Measurements from ENCODE around the gene ALDH7A1.
"Not testable (repeated sequence)": the region's sequence is repeated elsewhere in the genome, so short reads cannot be mapped to it uniquely, and the experiment has no call there.

The ALDH7A1 gene

GRCh38 chr5:126561908-126562307 is 33.1 kb downstream of the ALDH7A1 start:
- no peak overlapping the region for H3K9ac ChIP-seq (ENCODE audit: insufficient read length)
- no peak for TF ChIP-seq EZH2 (IDR thresholded peaks at IDR 0.05)
- TF ChIP-seq FOXP2 (optimal IDR thresholded peaks at IDR 0.05; ENCODE audit: control extremely low read depth, extremely low read length, insufficient read depth), result no peak
- no peak for TF ChIP-seq POLR2AphosphoS5 (IDR thresholded peaks at IDR 0.05; ENCODE audit: borderline replicate concordance, low read depth, low read length)
- DNase-seq (ENCODE audit: low read depth, low spot score), result no peak
- H3K4me3 ChIP-seq, result no peak overlapping the region
- no peak overlapping the region for H3K27ac ChIP-seq
- peaks cover 49% of the 10 kb centered on the region for H3K36me3 ChIP-seq (ENCODE audit: insufficient read depth, low read length)
- H3K9me3 ChIP-seq (ENCODE audit: low read depth, low read length), result no peaks in the 10 kb centered on the region

- not testable (repeated sequence) for H3K9me3 ChIP-seq (ENCODE audit: low read depth, low read length); H3K27ac ChIP-seq; H3K4me3 ChIP-seq; H3K9ac ChIP-seq (ENCODE audit: insufficient read length); DNase-seq (ENCODE audit: low read depth, low spot score)
- peaks cover 67% of the 10 kb centered on the region for H3K36me3 ChIP-seq (ENCODE audit: insufficient read depth, low read length)
Observed at GRCh38 chr5:126555101-126555500, 39.9 kb downstream of the ALDH7A1 start.

GRCh38 chr5:126552614-126553013 is 42.4 kb downstream of the ALDH7A1 start:
- no peak overlapping the region for H3K9ac ChIP-seq (ENCODE audit: insufficient read length)
- DNase-seq (ENCODE audit: low read depth, low spot score), result no peak
- TF ChIP-seq EZH2 (IDR thresholded peaks at IDR 0.05), result no peak
- TF ChIP-seq FOXP2 (optimal IDR thresholded peaks at IDR 0.05; ENCODE audit: control extremely low read depth, extremely low read length, insufficient read depth), result no peak
- TF ChIP-seq POLR2AphosphoS5 (IDR thresholded peaks at IDR 0.05; ENCODE audit: borderline replicate concordance, low read depth, low read length), result no peak
- no peak overlapping the region for H3K27ac ChIP-seq
- no peak overlapping the region for H3K4me3 ChIP-seq
- peaks cover 77% of the 10 kb centered on the region for H3K36me3 ChIP-seq (ENCODE audit: insufficient read depth, low read length)
- H3K9me3 ChIP-seq (ENCODE audit: low read depth, low read length), result no peaks in the 10 kb centered on the region

GRCh38 chr5:126544087-126544740 is 50.8 kb downstream of the ALDH7A1 start:
- H3K9me3 ChIP-seq (ENCODE audit: low read depth, low read length), result no peaks in the 10 kb centered on the region
- no peak for TF ChIP-seq EZH2 (IDR thresholded peaks at IDR 0.05)
- TF ChIP-seq FOXP2 (optimal IDR thresholded peaks at IDR 0.05; ENCODE audit: control extremely low read depth, extremely low read length, insufficient read depth), result no peak
- no peak for TF ChIP-seq POLR2AphosphoS5 (IDR thresholded peaks at IDR 0.05; ENCODE audit: borderline replicate concordance, low read depth, low read length)
- no peak overlapping the region for H3K4me3 ChIP-seq
- H3K36me3 ChIP-seq (ENCODE audit: insufficient read depth, low read length), result peaks cover 41% of the 10 kb centered on the region
- no peak overlapping the region for H3K9ac ChIP-seq (ENCODE audit: insufficient read length)
- DNase-seq (ENCODE audit: low read depth, low spot score), result no peak
- H3K27ac ChIP-seq, result no peak overlapping the region

DNA sequence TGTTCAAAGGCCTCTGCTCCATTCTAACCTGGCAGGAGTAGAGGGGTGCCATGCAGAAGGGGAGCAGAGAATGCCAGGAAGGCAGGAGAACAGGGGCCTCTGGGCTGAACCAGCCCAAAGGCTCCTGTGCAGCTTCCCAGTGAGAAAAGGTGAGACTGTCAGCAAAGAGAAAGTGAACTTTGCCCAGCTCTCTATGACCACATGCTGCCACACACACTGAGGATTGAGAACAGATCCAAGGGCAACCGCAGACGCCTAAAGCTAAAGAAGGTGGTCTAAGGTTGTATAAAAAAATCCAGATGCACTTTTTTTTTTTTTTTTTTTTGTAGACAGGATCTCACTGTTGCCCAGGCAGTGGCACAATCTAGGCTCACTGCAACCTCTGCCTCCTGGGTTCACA is 51.4 kb downstream of the ALDH7A1 start:
- H3K9me3 ChIP-seq (ENCODE audit: low read depth, low read length), result no peaks in the 10 kb centered on the region
- H3K27ac ChIP-seq, result 0 out of 2 replicates have a peak overlapping the region, but pooled peaks have one; percentile 38
- no peak overlapping the region for H3K4me3 ChIP-seq
- TF ChIP-seq FOXP2 (optimal IDR thresholded peaks at IDR 0.05; ENCODE audit: control extremely low read depth, extremely low read length, insufficient read depth) (no peak), EZH2 (IDR thresholded peaks at IDR 0.05) (no peak), POLR2AphosphoS5 (IDR thresholded peaks at IDR 0.05; ENCODE audit: borderline replicate concordance, low read depth, low read length) (no peak)
- peaks cover 41% of the 10 kb centered on the region for H3K36me3 ChIP-seq (ENCODE audit: insufficient read depth, low read length)
- H3K9ac ChIP-seq (ENCODE audit: insufficient read length), result no peak overlapping the region
- no peak for DNase-seq (ENCODE audit: low read depth, low spot score)

- H3K27ac ChIP-seq, result peak overlapping the region; percentile 65; the same call in 1 of the 2 replicates
- no peak overlapping the region for H3K9ac ChIP-seq (ENCODE audit: insufficient read length)
- H3K4me3 ChIP-seq, result no peak overlapping the region
- no peak for DNase-seq (ENCODE audit: low read depth, low spot score)
- H3K9me3 ChIP-seq (ENCODE audit: low read depth, low read length), result no peaks in the 10 kb centered on the region
- H3K36me3 ChIP-seq (ENCODE audit: insufficient read depth, low read length), result peaks cover 37% of the 10 kb centered on the region
- no peak for TF ChIP-seq EZH2 (IDR thresholded peaks at IDR 0.05)
- TF ChIP-seq FOXP2 (optimal IDR thresholded peaks at IDR 0.05; ENCODE audit: control extremely low read depth, extremely low read length, insufficient read depth), result no peak
- TF ChIP-seq POLR2AphosphoS5 (IDR thresholded peaks at IDR 0.05; ENCODE audit: borderline replicate concordance, low read depth, low read length), result no peak
Observed at GRCh38 chr5:126543009-126543408, 52.0 kb downstream of the ALDH7A1 start.

DNA sequence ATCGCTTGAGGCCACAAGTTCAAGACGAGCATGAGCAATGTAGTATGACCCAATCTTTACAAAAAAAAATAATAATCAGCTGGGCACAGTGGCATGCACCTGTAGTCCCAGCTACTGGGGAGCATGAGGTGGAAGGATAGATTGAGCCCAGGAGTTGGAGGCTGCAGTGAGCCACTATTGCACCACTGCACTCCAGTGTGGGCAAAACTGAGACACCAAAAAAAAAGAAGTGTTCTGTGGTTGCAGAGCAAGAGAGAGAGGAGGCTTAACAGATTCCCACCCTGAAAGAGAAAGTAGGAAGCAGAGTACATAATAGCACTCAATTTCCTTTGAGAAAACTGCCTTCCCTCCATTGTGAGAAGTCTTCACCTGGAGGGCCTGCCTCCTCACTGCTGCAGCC is 52.6 kb downstream of the ALDH7A1 start:
- peaks cover 31% of the 10 kb centered on the region for H3K36me3 ChIP-seq (ENCODE audit: insufficient read depth, low read length)
- no peak for DNase-seq (ENCODE audit: low read depth, low spot score)
- no peak overlapping the region for H3K27ac ChIP-seq
- H3K4me3 ChIP-seq, result no peak overlapping the region
- TF ChIP-seq EZH2 (IDR thresholded peaks at IDR 0.05) (no peak), FOXP2 (optimal IDR thresholded peaks at IDR 0.05; ENCODE audit: control extremely low read depth, extremely low read length, insufficient read depth) (no peak), POLR2AphosphoS5 (IDR thresholded peaks at IDR 0.05; ENCODE audit: borderline replicate concordance, low read depth, low read length) (no peak)
- no peaks in the 10 kb centered on the region for H3K9me3 ChIP-seq (ENCODE audit: low read depth, low read length)
- no peak overlapping the region for H3K9ac ChIP-seq (ENCODE audit: insufficient read length)

- Histone ChIP-seq H3K9me3 (ENCODE audit: low read depth, low read length) (no peaks in the 10 kb centered on the region), H3K36me3 (ENCODE audit: insufficient read depth, low read length) (peaks cover 15% of the 10 kb centered on the region), H3K4me3 (no peak overlapping the region), H3K9ac (ENCODE audit: insufficient read length) (no peak overlapping the region), H3K27ac (no peak overlapping the region)
- no peak for TF ChIP-seq FOXP2 (optimal IDR thresholded peaks at IDR 0.05; ENCODE audit: control extremely low read depth, extremely low read length, insufficient read depth)
- no peak for TF ChIP-seq EZH2 (IDR thresholded peaks at IDR 0.05)
- TF ChIP-seq POLR2AphosphoS5 (IDR thresholded peaks at IDR 0.05; ENCODE audit: borderline replicate concordance, low read depth, low read length), result no peak
- no peak for DNase-seq (ENCODE audit: low read depth, low spot score)
Observed at GRCh38 chr5:126540631-126541030, 54.4 kb downstream of the ALDH7A1 start.

GRCh38 chr5:126538579-126538978 is 56.4 kb downstream of the ALDH7A1 start:
- Histone ChIP-seq H3K27ac (no peak overlapping the region), H3K4me3 (no peak overlapping the region), H3K9me3 (ENCODE audit: low read depth, low read length) (no peaks in the 10 kb centered on the region), H3K36me3 (ENCODE audit: insufficient read depth, low read length) (peaks cover 2% of the 10 kb centered on the region; the same call in 1 of the 2 replicates), H3K9ac (ENCODE audit: insufficient read length) (no peak overlapping the region)
- TF ChIP-seq FOXP2 (optimal IDR thresholded peaks at IDR 0.05; ENCODE audit: control extremely low read depth, extremely low read length, insufficient read depth), result no peak
- TF ChIP-seq EZH2 (IDR thresholded peaks at IDR 0.05), result no peak
- TF ChIP-seq POLR2AphosphoS5 (IDR thresholded peaks at IDR 0.05; ENCODE audit: borderline replicate concordance, low read depth, low read length), result no peak
- DNase-seq (ENCODE audit: low read depth, low spot score), result no peak

Data from SK-N-MC (cell line).